PC-9 (cell line): ENCODE results near the gene SIRT3. TPM values are rescaled to one million over a fixed set of nuclear protein-coding genes. Genes with fewer than 3 reads are reported as not detected.

Experiments used
- BruUV-seq: library from RNA; stranded (reverse); fragments of 400-500 nt; replicated peaks from 2 replicates; lab custom pipeline; 2021; lab: Mats Ljungman, UMichigan
- CTCF ChIA-PET: fragments of 300-600 bp; sonication (Branson Sonifier 250); formaldehyde crosslinking; loops from one replicate; lab custom pipeline; 2022; ENCODE audit warnings: antibody characterized with exemption; lab: Charles Lee
- POLR2A ChIA-PET: fragments of 300-600 bp; sonication (Branson Sonifier 250); formaldehyde crosslinking; loops from one replicate; lab custom pipeline; 2022; ENCODE audit warnings: antibody characterized with exemption; ENCODE audit not compliant: unreplicated experiment; lab: Charles Lee
- DNase-seq, 2 experiments: peaks; one replicate each; pipeline versions ENCODE4 v3.0.0 to v3.0.0-alpha.2; 2015 to 2022; ENCODE audit warnings: mixed read lengths in 1 of 2
- H2AFZ ChIP-seq: fragments of 200-600 bp; sonication (generic); 2 replicates; pipeline ENCODE4 v1.8.1; 2017; ENCODE audit warnings: antibody characterized with exemption
- H3F3A ChIP-seq: fragments of 200-600 bp; sonication (generic); 2 replicates; pipeline ENCODE4 v1.8.1; 2017; ENCODE audit warnings: antibody characterized with exemption, mild to moderate bottlenecking, low read depth; ENCODE audit not compliant: insufficient read depth
- H3K27ac ChIP-seq: fragments of 200-600 bp; sonication (generic); 2 replicates; pipeline ENCODE4 v1.6.1; 2016; ENCODE audit warnings: mixed run types
- H3K27me3 ChIP-seq: fragments of 200-600 bp; sonication (generic); 2 replicates; pipeline ENCODE4 v1.6.1; 2016; ENCODE audit warnings: low read depth, mixed run types; ENCODE audit not compliant: insufficient read depth
- H3K36me3 ChIP-seq: fragments of 200-600 bp; sonication (generic); 2 replicates; pipeline ENCODE4 v1.6.1; 2016; ENCODE audit warnings: low read depth, mixed run types
- H3K4me1 ChIP-seq: fragments of 200-600 bp; sonication (generic); replicated peaks from 2 replicates; pipeline ENCODE4 v1.6.1; 2016; ENCODE audit warnings: mixed run types; ENCODE audit not compliant: insufficient read depth
- H3K4me2 ChIP-seq: fragments of 200-600 bp; sonication (generic); 2 replicates; pipeline ENCODE4 v1.6.1; 2017; ENCODE audit warnings: mixed run types
- H3K4me3 ChIP-seq: fragments of 200-600 bp; sonication (generic); 2 replicates; pipeline ENCODE4 v1.6.1; 2016; ENCODE audit warnings: mixed run types
- H3K79me2 ChIP-seq: fragments of 200-600 bp; sonication (generic); 2 replicates; pipeline ENCODE4 v1.6.1; 2017; ENCODE audit warnings: low read depth, mixed run types
- H3K9me2 ChIP-seq: fragments of 200-600 bp; sonication (generic); 2 replicates; pipeline ENCODE4 v1.8.1; 2017; ENCODE audit warnings: mild to moderate bottlenecking; ENCODE audit not compliant: insufficient read depth
- H3K9me3 ChIP-seq: fragments of 200-600 bp; sonication (generic); 2 replicates; pipeline ENCODE4 v1.8.1; 2016; ENCODE audit warnings: low read depth; ENCODE audit not compliant: insufficient read depth
- H4K20me1 ChIP-seq: fragments of 200-600 bp; sonication (generic); 2 replicates; pipeline ENCODE4 v1.8.1; 2017; ENCODE audit not compliant: insufficient read depth
- CTCF ChIP-seq: fragments of 200-600 bp; sonication (generic); conservative IDR thresholded peaks from 2 replicates; pipeline ENCODE4 v1.6.1; 2017; ENCODE audit warnings: mixed run types, antibody characterized with exemption, mild to moderate bottlenecking, moderate library complexity
- EZH2 ChIP-seq: fragments of 200-600 bp; sonication (generic); IDR thresholded peaks from 2 replicates; pipeline ENCODE4 v1.8.0; 2017; ENCODE audit warnings: antibody characterized with exemption, low read depth
- intact Hi-C: fragments of 100-400 bp; cut with micrococcal nuclease; formaldehyde crosslinking; loops from one replicate; pipeline ENCODE4 v1.10.0; 2022; ENCODE audit not compliant: unreplicated experiment
- total RNA-seq: library from RNA; stranded (reverse); gene quantifications from 2 replicates; pipeline ENCODE4 v1.2.3, GENCODE V29; 2021

Gene SIRT3
- total RNA-seq, 1 experiment from 2014 or later, result 26.0 TPM

GRCh38 chr11:199004-199581 is 37.0 kb downstream of the SIRT3 start:
- H3F3A ChIP-seq, result no peaks in the 10 kb centered on the region
- no peaks in the 10 kb centered on the region for H3K9me3 ChIP-seq
- H3K36me3 ChIP-seq, result no peaks in the 10 kb centered on the region
- CTCF ChIA-PET, result no interaction called here
- H3K9me2 ChIP-seq, result no peaks in the 10 kb centered on the region
- no peak overlapping the region for H3K4me2 ChIP-seq
- BruUV-seq, result no TSS peak
- intact Hi-C loops, result no loop called here
- no peak for TF ChIP-seq EZH2
- TF ChIP-seq CTCF, result no peak
- no peak overlapping the region for H3K27ac ChIP-seq
- H3K4me3 ChIP-seq, result no peak overlapping the region
- H3K4me1 ChIP-seq, result no peaks in the 10 kb centered on the region
- no peak for DNase-seq
- no peaks in the 10 kb centered on the region for H4K20me1 ChIP-seq
- POLR2A ChIA-PET, result no interaction called here
- no peaks in the 10 kb centered on the region for H3K27me3 ChIP-seq
- H2AFZ ChIP-seq, result no peak overlapping the region
- H3K79me2 ChIP-seq, result no peaks in the 10 kb centered on the region

- Histone ChIP-seq H3K27me3 (peaks cover 3% of the 10 kb centered on the region; the same call in 1 of the 2 replicates), H3K4me3 (no peak overlapping the region), H3K9me2 (no peaks in the 10 kb centered on the region), H2AFZ (no peak overlapping the region), H3K4me1 (no peaks in the 10 kb centered on the region), H3K4me2 (no peak overlapping the region), H4K20me1 (no peaks in the 10 kb centered on the region), H3K36me3 (no peaks in the 10 kb centered on the region), H3K79me2 (no peaks in the 10 kb centered on the region), H3K27ac (no peak overlapping the region), H3F3A (no peaks in the 10 kb centered on the region), H3K9me3 (no peaks in the 10 kb centered on the region)
- TF ChIP-seq EZH2 (no peak), CTCF (no peak)
- CTCF ChIA-PET, result no interaction called here
- POLR2A ChIA-PET, result no interaction called here
- no TSS peak for BruUV-seq
- DNase-seq, result no peak
- intact Hi-C loops, result no loop called here
Observed at GRCh38 chr11:198236-198806, 37.8 kb downstream of the SIRT3 start.

GRCh38 chr11:197741-198235 is 38.4 kb downstream of the SIRT3 start:
- Histone ChIP-seq H3K4me2 (no peak overlapping the region), H3K9me3 (no peaks in the 10 kb centered on the region), H4K20me1 (no peaks in the 10 kb centered on the region), H3K4me1 (no peaks in the 10 kb centered on the region), H3K4me3 (no peak overlapping the region), H3K9me2 (no peaks in the 10 kb centered on the region), H3K79me2 (no peaks in the 10 kb centered on the region), H3K36me3 (no peaks in the 10 kb centered on the region), H3K27me3 (peaks cover 3% of the 10 kb centered on the region; the same call in 1 of the 2 replicates), H3F3A (no peaks in the 10 kb centered on the region), H3K27ac (no peak overlapping the region), H2AFZ (no peak overlapping the region)
- DNase-seq, result no peak
- BruUV-seq, result no TSS peak
- no peak for TF ChIP-seq EZH2
- intact Hi-C loops, result no loop called here
- CTCF ChIA-PET, result no interaction called here
- POLR2A ChIA-PET, result no interaction called here
